GM23248 (cell line): ENCODE data around the gene MYO5C.

Source experiments
- EZH2 ChIP-seq: fragments of 200-600 bp; sonication (generic); IDR thresholded peaks from 2 replicates; pipeline ENCODE4 v1.6.1; 2018; ENCODE audit warnings: antibody characterized with exemption, mild to moderate bottlenecking; ENCODE audit not compliant: insufficient read depth, poor library complexity, severe bottlenecking
- EZH2phosphoT487 ChIP-seq: fragments of 200-600 bp; sonication (generic); IDR thresholded peaks from 2 replicates; pipeline ENCODE4 v1.6.1; 2018; ENCODE audit warnings: antibody characterized with exemption, moderate library complexity, mild to moderate bottlenecking, low read depth; ENCODE audit not compliant: insufficient read depth

DNA sequence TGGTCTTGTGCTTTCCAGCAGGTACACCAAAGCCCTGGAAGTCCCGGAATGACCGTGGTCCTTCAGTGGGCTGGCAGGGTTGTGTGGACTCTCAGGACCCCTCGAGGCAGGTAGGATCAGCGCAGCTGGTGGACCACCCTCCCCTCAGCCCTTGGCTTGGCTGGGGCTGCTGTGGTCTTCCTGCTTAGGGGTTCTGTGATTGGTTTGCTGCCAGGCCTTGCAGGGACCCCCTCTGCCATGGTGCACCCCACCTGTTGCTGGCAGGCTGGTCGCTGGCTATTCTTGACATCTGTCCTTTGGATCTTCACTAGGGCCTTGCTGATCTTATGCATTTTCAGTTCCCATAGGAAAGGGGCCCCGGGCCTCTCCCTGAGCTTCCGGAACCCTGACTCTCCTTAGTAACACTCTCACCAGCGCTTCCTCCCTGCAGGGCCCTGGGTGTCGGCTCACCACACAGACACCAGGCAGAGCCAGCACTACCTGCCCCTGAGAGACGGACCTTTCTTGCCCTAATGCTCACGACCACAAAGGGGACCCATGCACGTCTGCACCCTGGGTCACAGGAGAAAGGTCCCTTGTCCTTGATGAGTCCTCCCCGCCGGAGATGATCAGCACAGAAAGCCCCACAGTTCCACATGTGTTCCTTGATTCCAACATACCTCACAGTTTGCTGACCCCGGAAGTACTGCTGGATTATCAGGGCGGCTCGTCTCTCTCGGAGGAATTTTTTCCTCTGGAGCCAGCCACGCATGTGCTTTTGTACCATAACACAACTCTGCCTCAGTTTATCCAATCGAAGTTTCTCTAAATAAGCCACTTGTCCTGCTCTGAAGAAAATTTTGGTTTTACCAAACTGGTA lies 51.7 kb downstream of the MYO5C start:
- no peak for TF ChIP-seq EZH2phosphoT487
- no peak for TF ChIP-seq EZH2
